Measurements from ENCODE around the gene EPC2.

DNA sequence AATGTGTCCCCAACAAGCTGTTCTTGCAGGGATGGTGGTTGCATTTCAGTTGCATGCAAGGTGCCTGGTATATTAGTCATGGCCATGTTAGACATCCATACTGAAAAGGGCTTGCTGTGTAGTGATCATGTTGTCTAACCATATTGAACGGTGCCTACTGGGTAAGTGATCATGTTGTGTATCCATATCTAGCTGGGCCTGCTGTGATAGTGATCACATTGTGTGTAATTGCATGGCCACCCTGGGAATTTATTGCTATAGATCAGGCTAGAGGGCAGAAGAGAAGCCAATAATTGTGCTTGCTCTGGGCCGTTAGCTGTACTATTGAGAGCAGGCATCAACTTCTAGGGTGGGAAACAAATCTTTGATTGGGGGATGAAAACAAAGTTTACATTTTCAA lies 9.8 kb upstream of the EPC2 start:
- TF ChIP-seq CTCF (IDR thresholded peaks at IDR 0.05) (no peak), REST (IDR thresholded peaks at IDR 0.05; ENCODE audit: insufficient read depth in 1 of 2, low read depth in 2 of 2, low read length in 1 of 2) (no peak), POLR2AphosphoS5 (IDR thresholded peaks at IDR 0.05; ENCODE audit: low read depth, low read length) (no peak), SIN3A (IDR thresholded peaks at IDR 0.05; ENCODE audit: borderline replicate concordance, insufficient read depth, low read depth, low read length) (no peak)
